ENCODE data around the gene DTD2.
"Not testable (repeated sequence)": the region's sequence is repeated elsewhere in the genome, so short reads cannot be mapped to it uniquely, and the experiment has no call there.

Gene DTD2

GRCh38 chr14:31441273-31442111, 15.8 kb downstream of the DTD2 start:
- DNase-seq = no peak

GRCh38 chr14:31440280-31440679, 17.0 kb downstream of the DTD2 start:
- DNase-seq = no peak

- DNase-seq = no peak
Observed at GRCh38 chr14:31439561-31439960, 17.7 kb downstream of the DTD2 start.

- DNase-seq = not testable (repeated sequence)
Observed at GRCh38 chr14:31437045-31437691, 20.1 kb downstream of the DTD2 start.

GRCh38 chr14:31435276-31435675, 22.0 kb downstream of the DTD2 start:
- DNase-seq = peak; percentile 26

GRCh38 chr14:31430634-31431264, 26.6 kb downstream of the DTD2 start:
- DNase-seq = no peak

- no peak for DNase-seq
Observed at GRCh38 chr14:31429791-31430190, 27.5 kb downstream of the DTD2 start.

- DNase-seq = no peak
Observed at GRCh38 chr14:31428011-31428410, 29.3 kb downstream of the DTD2 start.

- DNase-seq = no peak
Observed at GRCh38 chr14:31426663-31427062, 30.6 kb downstream of the DTD2 start.

GRCh38 chr14:31425905-31426304, 31.4 kb downstream of the DTD2 start:
- no peak for DNase-seq

GRCh38 chr14:31421200-31421599, 36.1 kb downstream of the DTD2 start:
- DNase-seq = no peak

GRCh38 chr14:31420319-31421111, 36.8 kb downstream of the DTD2 start, which contains the start of gene HEATR5A:
Gene HEATR5A, minus strand, starts transcription at chr14:31420550. Its CDS starts 17,575 bp downstream, at chr14:31402975.
- DNase-seq = peak; percentile 79

- DNase-seq = no peak
Observed at GRCh38 chr14:31419967-31420318, 37.4 kb downstream of the DTD2 start.

- no peak for DNase-seq
Observed at GRCh38 chr14:31419179-31419966, 37.9 kb downstream of the DTD2 start.

- DNase-seq = no peak
Observed at GRCh38 chr14:31418440-31418839, 38.9 kb downstream of the DTD2 start.

- no peak for DNase-seq
Observed at GRCh38 chr14:31414190-31414833, 43.0 kb downstream of the DTD2 start.

GRCh38 chr14:31411218-31411727, 46.0 kb downstream of the DTD2 start:
- no peak for DNase-seq

GRCh38 chr14:31410048-31410650, 47.2 kb downstream of the DTD2 start:
- DNase-seq = no peak

- no peak for DNase-seq
Observed at GRCh38 chr14:31408421-31408820, 48.9 kb downstream of the DTD2 start.

- no peak for DNase-seq
Observed at GRCh38 chr14:31405599-31406232, 51.6 kb downstream of the DTD2 start.

GRCh38 chr14:31405106-31405505, 52.2 kb downstream of the DTD2 start:
- DNase-seq = no peak

All from DMS 273 treated with DMSO at 0.1 percent for 48 hours (cell line).